GM18867 (cell line): ENCODE results near the gene BCR.
"Not testable (repeated sequence)": the region's sequence is repeated elsewhere in the genome, so short reads cannot be mapped to it uniquely, and the experiment has no call there.

Experiments used
- ATAC-seq: cut with Tn5 transposase; IDR thresholded peaks from one replicate; pipeline ENCODE4 v1.9.1; 2021; ENCODE audit warnings: mild to moderate bottlenecking, moderate library complexity; ENCODE audit not compliant: unreplicated experiment

Gene BCR

GRCh38 chr22:23180301-23180892 lies at the start of gene BCR:
Gene BCR (plus strand): TSS chr22:23180509. CDS start chr22:23180961, 452 bp downstream.
- peak; percentile 50 for ATAC-seq

- no peak for ATAC-seq
Measured at GRCh38 chr22:23130697-23131096, 49.6 kb upstream of the BCR start.

GRCh38 chr22:23131931-23132330 lies 48.4 kb upstream of the BCR start:
- no peak for ATAC-seq

- ATAC-seq = no peak
Measured at GRCh38 chr22:23132376-23133091, 47.8 kb upstream of the BCR start.

GRCh38 chr22:23133922-23134321 lies 46.4 kb upstream of the BCR start:
- no peak for ATAC-seq

GRCh38 chr22:23136991-23137390 lies 43.3 kb upstream of the BCR start:
- ATAC-seq = not testable (repeated sequence)

- no peak for ATAC-seq
Measured at GRCh38 chr22:23137468-23137867, 42.8 kb upstream of the BCR start.

- ATAC-seq = peak; percentile 46
Measured at GRCh38 chr22:23137905-23138561, 42.3 kb upstream of the BCR start.

GRCh38 chr22:23138584-23139435 lies 41.5 kb upstream of the BCR start:
- ATAC-seq = no peak

GRCh38 chr22:23140385-23140784 lies 39.9 kb upstream of the BCR start:
- no peak for ATAC-seq

- no peak for ATAC-seq
Measured at GRCh38 chr22:23142546-23143105, 37.7 kb upstream of the BCR start.

GRCh38 chr22:23143119-23143518 lies 37.2 kb upstream of the BCR start:
- no peak for ATAC-seq

GRCh38 chr22:23144432-23144831 lies 35.9 kb upstream of the BCR start:
- ATAC-seq = no peak

- peak; percentile 38 for ATAC-seq
Measured at GRCh38 chr22:23144932-23145877, 35.1 kb upstream of the BCR start, which contains the start of gene RAB36. Gene RAB36 (plus strand): TSS chr22:23145477. CDS start chr22:23146617, 1,140 bp downstream.

- ATAC-seq = no peak
Measured at GRCh38 chr22:23145878-23146470, 34.3 kb upstream of the BCR start.

GRCh38 chr22:23146478-23147205 lies 33.7 kb upstream of the BCR start:
- no peak for ATAC-seq

- no peak for ATAC-seq
Measured at GRCh38 chr22:23147617-23148387, 32.5 kb upstream of the BCR start.

- ATAC-seq = no peak
Measured at GRCh38 chr22:23149743-23150238, 30.5 kb upstream of the BCR start.
